D721Med (cell line): ENCODE data around the gene HOXC10.

Experiments
- DNase-seq: peaks from one replicate; pipeline ENCODE4 v3.0.0; 2011; ENCODE audit warnings: low spot score; ENCODE audit not compliant: insufficient read length
- FAIRE-seq: peaks from 2 replicates; lab custom pipeline; 2011; peaks lifted over from hg19 to GRCh38; lab: Jason Lieb, UNC
- TF ChIP-seq, protein P1 (sequence below): IDR thresholded peaks from 2 replicates; pipeline ENCODE4 v1.5.1; 2012; ENCODE audit warnings: mild to moderate bottlenecking, control low read depth; ENCODE audit not compliant: insufficient read depth; ENCODE audit errors: missing control alignments

The HOXC10 gene

DNA sequence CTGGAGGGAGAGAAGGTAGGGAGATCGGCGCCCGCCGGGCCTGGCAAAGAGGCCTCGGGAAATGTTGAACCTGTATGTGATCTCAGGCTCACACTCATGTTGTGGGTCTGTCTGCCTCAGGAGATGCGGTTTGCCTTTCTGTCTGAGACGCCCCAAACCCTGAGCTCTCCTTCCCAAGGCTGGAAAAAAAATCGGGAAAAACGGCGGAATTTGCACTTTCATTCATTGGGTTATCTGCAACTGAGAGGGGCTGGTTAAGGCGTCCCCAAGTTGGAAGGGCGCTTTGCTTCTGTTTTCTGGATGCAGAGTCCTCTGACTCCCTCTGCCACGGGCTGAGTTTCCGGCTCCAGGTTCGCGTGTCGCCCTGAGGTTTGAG lies 10.0 kb downstream of the HOXC10 start:
- no peak for FAIRE-seq
- TF ChIP-seq, protein P1, sequence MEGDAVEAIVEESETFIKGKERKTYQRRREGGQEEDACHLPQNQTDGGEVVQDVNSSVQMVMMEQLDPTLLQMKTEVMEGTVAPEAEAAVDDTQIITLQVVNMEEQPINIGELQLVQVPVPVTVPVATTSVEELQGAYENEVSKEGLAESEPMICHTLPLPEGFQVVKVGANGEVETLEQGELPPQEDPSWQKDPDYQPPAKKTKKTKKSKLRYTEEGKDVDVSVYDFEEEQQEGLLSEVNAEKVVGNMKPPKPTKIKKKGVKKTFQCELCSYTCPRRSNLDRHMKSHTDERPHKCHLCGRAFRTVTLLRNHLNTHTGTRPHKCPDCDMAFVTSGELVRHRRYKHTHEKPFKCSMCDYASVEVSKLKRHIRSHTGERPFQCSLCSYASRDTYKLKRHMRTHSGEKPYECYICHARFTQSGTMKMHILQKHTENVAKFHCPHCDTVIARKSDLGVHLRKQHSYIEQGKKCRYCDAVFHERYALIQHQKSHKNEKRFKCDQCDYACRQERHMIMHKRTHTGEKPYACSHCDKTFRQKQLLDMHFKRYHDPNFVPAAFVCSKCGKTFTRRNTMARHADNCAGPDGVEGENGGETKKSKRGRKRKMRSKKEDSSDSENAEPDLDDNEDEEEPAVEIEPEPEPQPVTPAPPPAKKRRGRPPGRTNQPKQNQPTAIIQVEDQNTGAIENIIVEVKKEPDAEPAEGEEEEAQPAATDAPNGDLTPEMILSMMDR, result no peak
- no peak for DNase-seq

DNA sequence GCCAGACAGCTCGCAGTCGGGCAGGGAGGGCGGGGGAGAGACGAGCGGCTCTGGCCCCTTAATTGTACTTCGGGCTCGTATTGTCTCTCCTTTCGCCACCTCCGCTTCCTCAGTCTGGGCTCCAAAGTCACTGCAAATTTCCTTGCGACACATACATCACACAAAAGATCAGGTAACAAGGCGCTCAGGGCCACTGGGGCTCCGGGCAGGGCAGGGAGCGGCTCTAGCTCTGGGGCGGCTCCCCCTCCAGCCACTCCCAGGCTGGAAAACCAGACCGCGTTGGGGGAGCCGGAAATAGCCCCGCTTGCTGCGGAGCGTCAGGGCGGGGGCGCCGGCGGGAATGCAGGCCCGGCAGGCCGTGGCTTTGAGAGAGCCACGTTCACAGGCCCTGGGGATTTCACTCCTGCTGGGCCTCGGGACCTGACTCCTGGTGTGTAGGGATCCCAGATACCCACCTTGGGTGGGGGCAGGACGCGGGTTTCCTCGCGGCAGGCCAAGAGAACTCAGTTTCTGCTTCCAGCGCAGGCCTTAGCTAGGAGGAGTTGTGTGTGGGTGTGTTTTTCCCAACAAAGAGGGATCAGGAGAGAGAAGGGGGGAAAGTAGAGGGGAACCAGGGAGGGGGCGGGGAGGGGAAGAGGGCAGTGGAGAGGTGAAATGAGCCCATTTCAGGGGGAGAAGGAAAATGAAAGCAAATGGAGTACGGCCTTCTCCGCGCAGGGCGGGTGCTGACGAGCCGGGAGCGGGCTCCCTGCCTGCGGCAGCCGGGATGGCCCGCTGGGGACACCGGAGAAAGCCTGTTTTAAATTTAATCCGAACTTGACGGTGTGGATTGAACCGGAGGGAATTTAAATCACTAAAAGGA lies 10.7 kb downstream of the HOXC10 start:
- DNase-seq (no peak), FAIRE-seq (no peak)
- TF ChIP-seq, protein P1, result no peak

DNA sequence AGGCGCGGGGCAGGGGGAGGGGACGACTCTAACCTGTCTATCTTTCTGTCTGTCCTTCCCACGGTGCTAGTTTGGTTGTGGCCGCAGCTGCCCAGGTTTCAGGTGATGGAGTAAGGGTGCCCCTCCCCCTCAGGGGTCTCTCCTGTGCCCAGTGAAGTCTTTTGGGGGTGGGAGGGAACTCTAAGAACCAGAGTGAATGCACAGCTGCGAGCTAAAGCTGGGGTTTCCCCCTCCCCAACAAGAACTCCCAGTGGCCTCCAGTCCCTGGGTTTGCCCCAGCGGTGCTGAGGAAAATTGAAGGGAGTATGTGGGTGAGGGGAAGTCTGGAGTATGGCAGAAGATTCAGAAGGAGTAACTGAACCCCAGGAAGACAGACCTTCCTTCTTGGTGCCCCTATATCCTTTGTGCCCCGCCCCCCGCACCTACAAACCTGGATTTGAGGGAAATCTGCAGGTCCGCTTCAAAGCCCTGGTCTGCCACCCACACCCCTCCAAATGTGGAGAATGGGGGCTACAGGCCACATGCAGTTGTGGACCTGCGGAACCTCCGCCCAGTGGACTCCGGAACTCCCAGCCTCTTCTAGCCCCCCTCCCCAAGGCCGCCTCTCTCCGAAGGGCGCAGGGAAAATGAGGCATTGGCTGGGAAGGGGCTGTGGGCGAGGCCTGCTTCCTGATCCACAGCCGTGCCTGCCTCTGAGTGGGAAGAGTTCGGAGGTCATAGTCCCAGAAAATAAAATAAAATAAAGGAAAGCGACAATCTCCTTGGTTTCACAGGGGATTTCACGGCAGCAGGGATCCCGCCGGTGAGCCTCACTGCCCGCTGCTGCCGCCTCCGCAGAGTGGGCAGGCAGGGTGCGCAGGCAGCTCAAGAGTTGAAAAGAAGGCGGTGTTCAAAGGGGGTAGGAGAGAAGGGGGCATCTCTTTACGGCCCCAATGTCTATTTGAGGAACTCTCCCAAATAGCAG lies 11.6 kb downstream of the HOXC10 start:
- TF ChIP-seq, protein P1, result no peak
- FAIRE-seq (no peak), DNase-seq (no peak)

DNA sequence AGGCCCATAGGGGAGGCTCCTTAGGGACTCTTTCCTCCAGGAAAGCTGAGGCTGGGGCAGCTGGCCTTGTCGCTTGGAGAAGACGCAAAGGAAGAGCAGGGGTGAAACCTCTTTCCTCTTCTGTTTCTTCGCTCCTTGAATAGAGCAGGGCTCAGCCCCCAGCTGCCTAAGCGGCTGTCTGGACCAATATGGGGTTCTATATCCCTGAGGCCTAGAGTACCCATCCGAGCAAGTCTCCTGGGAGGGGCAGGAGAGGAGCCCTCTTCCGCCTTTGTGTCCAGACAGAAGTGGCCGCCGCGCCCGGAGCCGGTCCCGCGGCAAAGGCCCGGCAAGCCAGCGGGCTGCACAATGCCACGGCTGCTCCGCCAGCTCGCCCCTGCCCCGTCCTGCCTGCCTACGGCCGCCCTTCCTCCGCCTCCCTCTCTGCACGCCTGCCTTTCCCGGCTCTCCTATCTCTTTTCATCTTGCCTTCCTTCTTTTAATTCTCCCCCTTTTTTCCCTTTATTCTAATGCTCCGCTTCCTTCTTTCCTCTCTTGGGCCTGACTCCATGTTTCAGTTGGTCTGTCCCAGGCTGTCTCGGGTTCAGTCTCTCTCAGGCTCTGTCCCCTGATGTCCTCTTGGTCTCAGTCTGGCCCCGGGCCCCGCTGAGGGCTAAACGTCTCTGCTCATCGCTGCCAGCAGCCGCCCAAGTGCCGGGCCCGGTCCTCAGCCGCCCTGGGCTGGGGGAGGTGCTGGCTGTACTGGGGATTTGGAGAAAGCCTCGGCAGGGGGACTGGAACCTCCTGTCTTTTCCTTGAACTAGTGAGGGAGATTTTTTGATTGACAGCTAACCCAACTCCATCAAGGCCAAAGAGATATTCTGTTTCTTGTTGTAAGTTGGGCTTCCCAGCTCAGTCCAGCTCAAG lies 12.5 kb downstream of the HOXC10 start:
- TF ChIP-seq, protein P1, result no peak
- DNase-seq, result no peak
- FAIRE-seq, result no peak

DNA sequence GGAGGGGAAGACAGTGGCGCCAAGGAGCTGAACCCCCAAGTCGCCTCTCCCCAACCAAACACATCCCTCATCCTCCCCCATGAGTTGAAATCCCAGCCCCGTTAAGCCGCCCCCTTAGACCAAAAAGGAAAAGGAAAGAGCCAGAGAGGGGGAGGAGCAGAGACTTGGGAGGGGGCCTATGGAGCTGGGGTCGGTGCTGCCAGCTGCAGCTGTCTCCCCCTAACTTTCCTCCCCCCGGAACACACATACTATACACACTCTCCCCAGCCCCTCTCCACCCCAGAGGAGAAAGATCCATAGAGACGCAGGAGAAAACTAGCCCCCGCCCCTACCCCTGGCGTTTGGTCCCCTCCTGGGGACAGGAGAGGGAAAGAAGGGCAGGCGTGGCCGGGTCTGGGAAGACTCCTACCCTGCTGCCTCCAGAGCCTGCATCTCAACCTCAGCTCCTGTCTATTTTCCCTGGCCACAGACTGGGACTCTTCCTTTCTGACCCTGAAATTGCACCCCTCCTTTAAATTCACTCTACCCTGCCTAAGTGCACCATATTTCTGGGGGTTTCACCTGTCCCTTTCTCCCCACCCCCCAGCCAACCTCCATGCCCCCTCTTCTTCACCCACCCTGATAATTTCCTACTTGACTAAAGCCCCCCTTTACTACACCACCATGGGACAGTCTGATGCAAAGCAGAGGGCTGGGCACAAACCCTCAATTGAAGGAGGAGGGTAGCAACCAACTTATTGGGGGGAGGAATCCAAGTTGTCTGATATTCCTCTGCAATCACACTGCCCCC lies 13.4 kb downstream of the HOXC10 start:
- DNase-seq (no peak), FAIRE-seq (no peak)
- TF ChIP-seq, protein P1, result no peak

DNA sequence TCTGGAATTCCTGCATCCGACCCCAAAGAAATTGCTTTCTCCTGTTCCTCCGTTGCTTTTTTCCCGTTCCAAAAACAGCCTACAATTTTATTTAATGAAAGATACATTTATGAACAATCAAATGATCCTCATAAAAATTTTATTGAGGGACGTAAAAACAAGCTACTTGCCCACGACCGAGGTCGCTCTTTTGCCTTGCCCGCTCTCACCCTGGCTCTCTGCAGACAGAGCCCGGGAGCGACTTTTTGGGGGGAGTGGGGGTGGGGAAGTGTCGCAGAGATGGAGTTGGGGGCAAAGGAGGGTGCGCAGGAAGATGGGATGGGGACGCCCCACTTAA lies 13.9 kb downstream of the HOXC10 start:
- no peak for FAIRE-seq
- TF ChIP-seq, protein P1, result no peak
- no peak for DNase-seq
